NCI-H345 treated with DMSO at 0.1 percent for 48 hours (cell line): Measurements from ENCODE around the gene TPPP.
"Not testable (repeated sequence)": the region's sequence is repeated elsewhere in the genome, so short reads cannot be mapped to it uniquely, and the experiment has no call there.

Source experiments
- DNase-seq: peaks from one replicate; lab custom pipeline; 2025; ENCODE audit not compliant: unreplicated experiment; lab: John Stamatoyannopoulos, UW

The TPPP gene

GRCh38 chr5:678521-678920, 14.6 kb downstream of the TPPP start:
- not testable (repeated sequence) for DNase-seq

GRCh38 chr5:677131-678101, 15.7 kb downstream of the TPPP start:
- peak; percentile 14 for DNase-seq

GRCh38 chr5:676699-677076, 16.5 kb downstream of the TPPP start:
- no peak for DNase-seq

DNA sequence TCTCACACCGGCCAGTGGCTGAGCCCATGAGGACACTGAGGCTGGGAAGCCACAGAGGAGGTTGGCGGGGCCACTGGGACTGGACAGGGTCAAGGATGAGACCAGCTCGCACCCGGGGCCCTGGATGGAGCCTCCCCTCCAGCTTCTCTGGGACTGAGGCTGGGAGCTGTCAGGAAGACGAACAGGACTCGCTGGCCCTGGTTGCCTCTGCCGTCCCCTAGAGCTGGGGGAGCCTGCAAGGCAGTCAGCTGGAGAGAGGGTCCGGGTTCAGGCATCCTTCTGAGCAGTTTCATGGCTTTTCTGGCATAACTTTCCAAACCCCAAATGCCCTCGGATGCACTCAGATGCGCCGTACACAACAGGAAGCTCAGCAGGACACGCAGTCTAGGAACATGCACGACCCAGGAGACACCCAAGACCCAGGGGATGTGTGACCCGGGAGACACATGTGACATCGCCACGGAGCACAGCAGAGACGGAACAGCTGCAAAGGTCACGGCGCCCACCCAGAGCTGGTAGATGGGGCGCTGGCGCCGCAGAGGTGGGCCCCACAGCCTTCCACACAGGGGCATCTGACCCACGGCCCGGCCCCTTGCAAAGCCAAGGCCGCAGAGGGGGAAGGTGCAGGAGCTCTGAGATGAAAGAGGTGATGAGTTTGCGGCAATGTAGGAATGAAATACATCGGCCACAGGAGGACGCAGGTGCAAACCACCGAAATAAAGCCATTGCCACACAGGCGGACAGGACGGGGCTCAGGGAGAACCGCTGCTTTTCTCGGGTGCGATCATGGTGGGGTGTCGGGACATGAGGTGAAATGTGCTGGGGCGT, 17.1 kb downstream of the TPPP start:
- no peak for DNase-seq

DNA sequence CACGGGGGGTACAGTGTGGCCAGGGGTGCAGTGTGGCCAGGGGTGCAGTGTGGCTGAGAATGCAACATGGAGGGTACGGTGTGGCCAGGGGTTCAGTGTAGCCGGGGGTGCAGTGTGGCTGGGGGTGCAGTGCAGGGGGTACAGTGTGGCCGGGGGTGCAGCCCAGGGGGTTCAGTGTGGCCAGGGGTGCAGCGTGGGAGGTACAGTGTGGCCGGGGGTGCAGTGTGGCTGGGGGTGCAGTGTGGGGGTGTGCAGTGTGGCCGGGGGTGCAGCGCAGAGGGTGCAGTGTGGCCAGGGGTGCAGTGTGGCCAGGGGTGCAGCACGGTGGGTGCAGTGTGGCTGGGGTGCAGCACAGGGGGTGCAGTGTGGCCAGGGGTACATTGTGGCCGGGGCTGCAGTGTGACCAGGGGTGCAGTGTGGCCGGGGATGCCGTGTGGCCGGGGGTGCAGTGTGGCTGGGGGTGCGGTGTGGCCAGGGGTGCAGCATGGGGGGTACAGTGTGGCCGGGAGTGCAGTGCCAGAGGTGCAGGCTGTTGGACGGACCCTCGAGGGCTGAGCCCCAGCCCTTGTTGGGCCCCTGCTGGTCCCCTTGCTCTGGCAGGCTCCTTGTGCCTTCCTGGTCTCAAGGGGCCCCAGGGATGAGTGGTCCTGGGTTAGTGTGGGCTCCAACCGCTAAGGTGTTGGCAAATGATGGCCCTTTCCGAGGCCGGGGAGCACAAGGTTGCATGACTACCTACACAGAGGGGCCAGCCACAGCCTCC, 17.9 kb downstream of the TPPP start:
- no peak for DNase-seq

- DNase-seq = no peak
These were observed 18.5 kb downstream of the TPPP start for GRCh38 chr5:674630-675011.

GRCh38 chr5:673831-674629, 19.1 kb downstream of the TPPP start:
- DNase-seq = no peak

GRCh38 chr5:673161-673830, 19.9 kb downstream of the TPPP start:
- DNase-seq = no peak

GRCh38 chr5:672329-673160, 20.6 kb downstream of the TPPP start:
- peak; percentile 89 for DNase-seq

DNA sequence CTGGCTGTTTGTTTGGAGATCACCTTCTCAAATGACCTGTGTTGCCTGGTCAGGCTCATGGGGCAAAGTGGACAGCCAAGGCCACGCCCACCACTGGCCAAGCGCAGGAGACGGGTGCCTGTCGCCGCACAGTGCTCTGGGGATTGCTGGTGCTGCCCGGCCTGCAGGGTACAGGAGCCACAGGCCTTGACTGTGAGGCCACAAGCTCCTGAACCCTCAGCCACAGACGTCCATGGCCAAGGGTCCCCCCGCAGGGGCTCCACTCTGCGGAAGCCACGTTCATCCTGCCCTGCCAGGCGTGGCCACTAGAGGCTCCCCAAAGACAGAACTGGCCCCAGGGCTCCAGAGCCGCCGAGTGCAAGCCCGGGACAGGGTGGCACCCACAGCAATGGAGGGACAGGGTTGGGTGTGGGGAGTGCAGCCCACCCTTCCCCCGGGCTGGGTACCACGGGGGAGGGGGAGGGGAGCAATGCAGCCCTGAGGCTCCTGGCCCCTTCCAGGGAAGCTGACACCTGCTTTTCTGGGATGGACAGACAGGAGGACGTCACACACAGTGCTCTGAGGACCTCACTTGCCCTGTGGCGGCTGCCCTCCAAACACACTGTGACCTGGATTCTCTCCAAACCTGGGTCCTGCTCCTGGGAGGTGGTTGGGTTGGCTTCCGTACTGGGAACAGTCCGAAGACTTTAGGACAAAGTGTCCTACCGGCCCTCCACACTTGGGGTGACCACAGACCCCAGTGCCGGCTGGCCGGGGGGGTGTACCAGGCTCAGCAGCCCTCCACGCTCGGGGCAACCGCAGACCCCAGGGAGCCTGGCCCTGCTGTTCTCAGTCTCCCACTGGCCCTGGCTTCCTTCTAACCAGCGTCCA, 21.5 kb downstream of the TPPP start:
- peak; percentile 66 for DNase-seq

GRCh38 chr5:670396-671270, 22.5 kb downstream of the TPPP start:
- DNase-seq = no peak

GRCh38 chr5:669842-670395, 23.2 kb downstream of the TPPP start:
- DNase-seq = no peak

DNA sequence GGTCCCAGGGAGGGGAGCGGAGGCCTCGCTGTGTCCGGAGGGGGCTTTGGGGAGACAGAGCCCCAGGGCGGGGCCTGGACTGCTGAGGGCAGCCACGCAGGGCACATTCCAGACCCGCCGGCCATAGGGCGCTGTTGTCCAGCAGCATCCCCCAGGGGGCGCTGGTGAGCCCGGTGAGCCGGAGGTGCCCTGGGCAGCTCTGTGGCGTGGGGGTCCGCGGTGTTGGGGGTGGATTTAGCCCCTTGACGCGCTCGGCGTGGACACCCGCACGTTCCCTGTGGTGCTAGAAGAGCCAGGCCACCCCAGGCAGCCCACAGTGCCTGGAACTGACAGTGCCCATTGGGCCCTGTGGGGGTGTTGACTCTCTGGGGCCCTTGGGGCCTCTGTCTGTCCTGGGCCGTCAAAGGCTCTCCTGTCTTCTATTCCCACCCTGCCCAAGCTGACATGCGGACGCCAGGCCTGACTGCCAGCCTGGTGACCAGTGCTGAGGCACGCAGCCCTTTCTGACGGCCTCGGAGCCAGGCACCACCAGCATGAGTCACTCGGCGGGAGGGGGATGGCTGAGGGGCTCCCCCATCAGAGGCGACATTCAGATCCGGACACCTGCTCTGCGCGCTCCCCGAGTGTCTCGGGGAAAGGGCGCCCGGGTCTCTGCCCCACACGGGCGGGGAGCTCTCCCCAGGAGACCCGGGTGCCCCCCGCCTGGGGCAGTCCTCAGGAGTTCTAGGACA, 23.9 kb downstream of the TPPP start:
- DNase-seq = no peak

GRCh38 chr5:668283-668995, 24.7 kb downstream of the TPPP start:
- no peak for DNase-seq

DNA sequence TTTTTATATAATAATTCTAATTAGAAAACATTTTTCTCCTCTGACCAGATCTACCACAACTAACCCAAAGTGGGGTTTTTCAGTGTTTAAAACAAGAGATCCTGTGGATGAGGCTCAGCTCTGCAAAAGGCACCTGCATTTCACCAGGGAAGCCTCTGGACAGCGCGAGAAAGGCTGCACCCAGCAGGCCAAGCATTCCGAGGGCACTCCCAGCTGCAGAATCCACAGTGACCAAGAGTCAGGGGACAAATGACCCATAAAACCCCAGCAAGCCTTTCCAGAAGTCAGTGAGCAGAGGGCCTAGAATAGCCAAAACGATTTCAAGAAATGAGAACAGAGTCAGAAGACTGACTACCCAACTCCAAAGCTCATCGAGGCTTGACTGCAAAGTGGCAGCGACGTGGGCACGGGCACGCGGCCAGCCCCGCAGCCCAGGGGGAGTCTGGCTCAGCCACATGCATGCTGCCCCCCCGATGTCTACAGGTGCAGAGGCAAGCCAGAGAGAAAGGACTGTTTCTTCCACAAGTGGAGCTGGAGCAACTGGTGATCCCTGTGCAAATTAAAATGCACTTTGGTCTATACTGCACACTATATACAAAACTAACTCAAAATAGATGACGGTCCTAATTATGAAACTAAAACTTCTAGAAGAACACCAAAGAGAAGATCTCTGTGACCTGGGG, 26.2 kb downstream of the TPPP start:
- DNase-seq = no peak
